Central memory CD8-positive, alpha-beta T cell (primary cell): ENCODE measurements around the gene TBC1D14.

ENCODE experiments used
- ATAC-seq: fragments of 150-1000 bp; cut with Tn5 transposase; replicated peaks from 2 replicates; pipeline ENCODE4 v1.10.0; 2022; ENCODE audit warnings: mild to moderate bottlenecking, moderate FRiP score, moderate number of reproducible peaks; ENCODE audit not compliant: poor library complexity, severe bottlenecking; ENCODE audit errors: extremely low read depth
- DNase-seq, 2 donors: peaks; one replicate each; pipeline ENCODE4 v3.0.0; 2021; ENCODE audit warnings: low spot score in 2 of 2
- H3K27ac Mint-ChIP-seq: one replicate; pipeline ENCODE4 v1.8.0; 2022; ENCODE audit warnings: low read depth, mild to moderate bottlenecking, moderate library complexity, mixed read lengths
- H3K27me3 Mint-ChIP-seq: one replicate; pipeline ENCODE4 v1.8.0; 2022; ENCODE audit warnings: mixed read lengths
- H3K36me3 Mint-ChIP-seq: one replicate; pipeline ENCODE4 v1.8.0; 2022; ENCODE audit warnings: mild to moderate bottlenecking, moderate library complexity, mixed read lengths; ENCODE audit not compliant: insufficient read depth
- H3K4me1 Mint-ChIP-seq: one replicate; pipeline ENCODE4 v1.8.0; 2022; ENCODE audit warnings: mixed read lengths
- H3K4me3 Mint-ChIP-seq: one replicate; pipeline ENCODE4 v1.8.0; 2022; ENCODE audit warnings: mild to moderate bottlenecking, moderate library complexity, mixed read lengths
- H3K9me3 Mint-ChIP-seq: one replicate; pipeline ENCODE4 v1.8.0; 2022; ENCODE audit warnings: mixed read lengths

Gene TBC1D14

DNA sequence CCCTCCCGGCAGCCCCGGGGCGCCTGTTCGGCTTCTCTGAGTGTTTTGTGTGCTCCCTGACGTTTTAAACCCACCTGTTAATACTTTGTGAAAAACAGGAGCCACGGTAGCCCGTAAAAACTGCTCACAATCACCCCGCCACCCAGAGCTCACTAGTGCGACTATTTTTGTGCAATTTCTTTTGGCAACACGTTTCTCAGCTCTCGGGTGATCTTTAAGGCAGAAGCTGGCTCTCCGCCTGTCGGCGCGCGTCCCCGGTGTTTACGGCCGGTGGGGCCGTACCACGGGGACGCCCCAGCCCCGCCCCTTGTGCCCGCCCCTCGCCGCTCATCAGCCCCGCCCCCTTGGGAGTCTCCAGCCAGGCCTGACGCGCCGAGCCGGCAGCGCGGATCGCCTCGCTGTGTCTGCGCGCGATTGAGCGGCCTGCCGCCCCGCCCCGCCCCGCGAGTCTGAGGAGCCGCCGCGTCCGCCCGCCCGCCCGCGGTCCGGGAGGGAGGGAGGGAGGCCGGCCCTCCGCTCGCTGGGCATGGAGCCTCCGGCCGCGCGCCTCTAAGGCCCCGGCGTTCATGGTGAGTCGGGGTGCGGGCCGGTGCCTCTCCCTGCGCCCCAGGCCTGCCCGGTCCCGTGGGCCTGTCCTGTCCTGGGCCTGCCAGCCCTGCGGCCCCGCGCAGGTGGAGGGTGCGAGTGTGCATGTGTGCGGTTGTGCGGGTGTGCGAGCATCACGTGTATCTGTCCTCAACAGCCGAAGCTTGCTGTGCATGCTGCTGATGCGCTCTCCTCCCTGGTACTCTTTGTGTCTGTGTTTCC lies 77.4 kb downstream of the TBC1D14 start:
- ATAC-seq, result peak; percentile 92
- Mint-ChIP-seq H3K36me3 (peaks cover 10% of the 10 kb centered on the region), H3K4me3 (peak overlapping the region; percentile 97), H3K27me3 (no peaks in the 10 kb centered on the region), H3K9me3 (no peaks in the 10 kb centered on the region), H3K4me1 (peaks cover 76% of the 10 kb centered on the region), H3K27ac (peak overlapping the region; percentile 91)
- peak; percentile 77 to 87 for DNase-seq

DNA sequence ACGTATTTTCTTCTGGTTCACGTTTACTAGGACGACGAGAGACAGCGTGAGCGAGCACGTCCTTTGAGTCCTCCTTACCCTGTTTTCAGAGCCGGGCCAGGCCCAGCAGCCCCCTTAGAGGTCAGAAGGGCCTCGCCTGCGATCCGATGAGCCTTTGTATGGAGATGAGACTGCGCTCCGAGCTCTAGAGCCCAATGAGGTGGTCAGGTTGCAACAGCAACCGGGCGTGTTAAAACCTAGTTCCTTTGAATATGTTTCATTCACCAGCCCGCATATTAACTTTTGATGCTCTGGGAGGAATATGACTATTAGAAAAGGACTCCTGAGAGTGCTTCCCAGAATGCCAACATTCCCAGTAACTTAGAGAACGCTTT lies 77.9 kb downstream of the TBC1D14 start:
- DNase-seq, result no peak
- no peaks in the 10 kb centered on the region for H3K9me3 Mint-ChIP-seq
- no peaks in the 10 kb centered on the region for H3K27me3 Mint-ChIP-seq
- H3K27ac Mint-ChIP-seq, result peak overlapping the region; percentile 91
- peaks cover 73% of the 10 kb centered on the region for H3K4me1 Mint-ChIP-seq
- peaks cover 10% of the 10 kb centered on the region for H3K36me3 Mint-ChIP-seq
- ATAC-seq, result peak; percentile 3
- H3K4me3 Mint-ChIP-seq, result peak overlapping the region; percentile 97

DNA sequence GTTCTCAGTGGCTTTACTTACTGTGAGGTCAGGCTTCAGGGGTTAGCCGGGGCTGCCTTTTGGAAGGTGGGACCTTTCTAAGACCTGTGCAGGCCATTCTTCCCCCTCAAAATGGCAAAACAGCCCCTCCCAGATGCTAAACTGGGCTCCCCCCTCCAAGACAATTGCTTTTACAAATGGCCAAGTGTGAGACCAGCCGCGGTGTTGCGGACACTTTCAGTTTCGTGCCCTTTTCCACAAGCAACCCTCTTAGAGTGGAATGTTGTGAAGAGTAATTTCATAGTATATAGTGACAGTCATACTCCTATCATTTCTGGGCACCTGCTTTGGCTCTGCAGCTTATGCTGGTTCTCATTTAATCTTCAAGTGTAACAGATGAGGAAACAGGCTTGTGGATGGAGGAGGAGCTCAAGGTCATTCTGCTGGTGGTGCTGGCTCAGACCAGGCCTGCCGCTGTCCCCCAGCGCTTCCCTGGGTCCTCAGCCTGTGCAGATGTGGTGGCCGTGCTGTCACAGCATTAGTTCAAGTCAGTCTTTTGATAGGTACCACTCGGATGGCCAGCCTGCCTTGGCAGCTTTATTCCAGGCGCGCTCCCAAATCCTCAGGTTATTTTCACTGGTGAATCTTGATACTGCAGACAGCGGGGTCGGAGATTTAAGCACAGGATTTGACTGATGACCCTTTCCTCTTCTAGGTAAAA lies 78.5 kb downstream of the TBC1D14 start:
- Mint-ChIP-seq H3K4me3 (peak overlapping the region; percentile 97), H3K9me3 (no peaks in the 10 kb centered on the region), H3K27me3 (no peaks in the 10 kb centered on the region), H3K36me3 (peaks cover 10% of the 10 kb centered on the region), H3K27ac (peak overlapping the region; percentile 91), H3K4me1 (peaks cover 74% of the 10 kb centered on the region)
- DNase-seq (no peak), ATAC-seq (no peak)

DNA sequence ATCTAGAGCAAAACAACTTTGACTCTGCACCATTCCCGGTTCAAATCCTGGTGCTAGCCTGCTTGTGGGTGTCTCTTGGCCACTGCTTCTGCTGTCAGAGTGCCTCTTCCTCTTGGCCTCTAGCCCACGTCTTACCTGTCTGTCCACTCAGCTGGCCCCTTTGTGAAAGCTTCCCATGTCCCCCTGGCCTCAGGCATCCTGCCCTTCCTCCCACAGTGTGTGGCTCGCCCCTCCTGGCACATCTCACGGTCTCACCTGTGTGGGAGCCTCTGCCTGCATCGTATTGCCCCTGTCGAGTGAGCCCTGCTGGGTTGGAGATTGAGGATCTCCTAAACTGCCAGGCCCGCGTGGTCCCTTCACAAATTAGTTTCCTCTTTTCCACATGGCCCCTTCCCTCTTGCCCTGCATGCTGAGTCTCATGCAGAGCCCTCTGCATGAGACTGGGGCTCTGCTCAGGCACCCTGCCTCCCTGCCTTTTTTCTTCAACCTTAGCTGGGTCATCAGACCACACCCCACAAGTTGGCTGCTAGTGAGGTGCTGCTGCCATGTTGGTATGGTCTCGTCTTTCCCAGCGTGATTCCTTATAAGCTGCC lies 79.8 kb downstream of the TBC1D14 start:
- DNase-seq (no peak), ATAC-seq (no peak)
- no peaks in the 10 kb centered on the region for H3K9me3 Mint-ChIP-seq
- peak overlapping the region; percentile 23 for H3K27ac Mint-ChIP-seq
- H3K36me3 Mint-ChIP-seq, result peaks cover 18% of the 10 kb centered on the region
- H3K4me3 Mint-ChIP-seq, result peak overlapping the region; percentile 36
- H3K27me3 Mint-ChIP-seq, result no peaks in the 10 kb centered on the region
- peaks cover 67% of the 10 kb centered on the region for H3K4me1 Mint-ChIP-seq

DNA sequence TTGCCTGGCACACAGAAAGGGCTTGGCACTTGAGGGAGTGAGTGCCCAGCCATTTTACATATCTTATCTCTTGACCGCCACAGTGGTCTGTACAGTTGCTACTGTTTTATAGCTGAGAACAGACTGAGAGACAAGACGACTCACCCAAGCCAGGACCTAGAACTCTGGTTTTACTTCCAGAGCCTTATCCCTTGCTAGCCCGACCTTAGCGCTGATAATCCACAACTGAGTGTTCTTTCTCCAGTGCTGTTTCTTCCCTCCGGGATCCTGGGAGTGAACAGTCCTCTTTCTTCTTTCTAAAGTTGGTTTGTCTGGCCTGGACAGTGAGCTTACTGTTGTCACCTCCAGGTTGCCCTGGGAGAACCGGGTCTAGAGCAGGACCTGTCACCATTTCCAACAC lies 81.0 kb downstream of the TBC1D14 start:
- Mint-ChIP-seq H3K36me3 (peaks cover 24% of the 10 kb centered on the region), H3K27me3 (no peaks in the 10 kb centered on the region), H3K27ac (no peak overlapping the region), H3K4me3 (no peak overlapping the region), H3K4me1 (peaks cover 55% of the 10 kb centered on the region), H3K9me3 (no peaks in the 10 kb centered on the region)
- ATAC-seq (no peak), DNase-seq (no peak)

DNA sequence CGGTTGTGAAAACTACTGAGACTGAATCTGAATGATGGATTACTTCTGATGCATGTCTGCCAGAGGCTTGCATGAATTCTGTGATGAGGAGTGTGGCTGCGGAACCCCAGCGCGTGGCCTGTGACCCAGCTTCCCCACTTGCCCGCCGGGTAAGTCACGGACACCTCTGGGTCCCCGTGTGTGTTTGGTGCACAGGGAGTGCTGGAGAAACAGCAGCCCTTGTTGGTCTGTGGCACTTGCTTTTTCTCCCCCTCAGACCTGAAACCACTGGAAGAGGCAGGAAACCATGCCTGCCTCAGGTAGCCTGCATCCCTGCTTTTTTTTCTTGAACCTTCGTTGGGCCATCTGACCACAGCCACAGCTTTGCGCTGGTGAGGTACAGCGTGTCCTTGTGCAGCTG lies 81.6 kb downstream of the TBC1D14 start:
- no peak for ATAC-seq
- Mint-ChIP-seq H3K4me1 (peaks cover 49% of the 10 kb centered on the region), H3K27ac (no peak overlapping the region), H3K27me3 (no peaks in the 10 kb centered on the region), H3K36me3 (peaks cover 23% of the 10 kb centered on the region), H3K4me3 (no peak overlapping the region), H3K9me3 (no peaks in the 10 kb centered on the region)
- no peak for DNase-seq

DNA sequence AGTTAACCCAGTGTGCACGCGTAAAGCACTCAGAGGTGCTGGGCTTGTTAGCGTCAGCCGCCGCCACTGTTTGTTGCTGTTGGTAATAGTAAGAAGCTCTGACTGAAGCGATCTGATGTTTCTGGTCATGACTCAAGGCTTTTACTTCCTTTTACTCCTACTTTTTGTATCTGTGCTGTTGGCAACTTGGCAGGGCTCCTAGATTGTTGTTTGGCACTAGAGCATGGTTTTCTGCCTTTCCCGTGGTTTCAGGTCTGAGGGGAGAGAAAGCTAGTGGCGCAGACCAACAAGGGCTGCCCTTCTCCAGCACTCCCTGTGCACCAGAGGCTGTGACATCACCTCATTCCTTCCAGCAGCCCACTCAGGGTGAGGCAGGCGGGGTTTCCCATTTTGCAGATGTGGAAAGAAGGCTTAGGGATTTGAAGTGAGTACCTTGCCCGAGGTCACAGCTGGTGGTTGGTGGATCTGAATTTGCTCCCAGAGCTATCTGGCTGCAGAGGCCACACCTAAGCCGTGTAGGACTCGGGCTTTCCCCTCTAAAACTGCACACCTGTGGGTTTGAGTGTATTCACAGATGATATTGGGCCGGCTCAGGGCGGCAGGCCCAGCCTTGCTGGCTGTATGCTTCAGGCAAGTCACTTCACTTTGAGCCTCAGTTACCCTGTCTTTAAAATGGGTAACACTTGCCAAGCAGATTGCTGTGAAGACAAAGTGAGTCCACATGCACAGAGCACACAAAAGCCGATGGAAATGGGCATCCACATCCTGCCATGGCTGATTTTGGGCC lies 82.3 kb downstream of the TBC1D14 start:
- H3K4me1 Mint-ChIP-seq, result peaks cover 43% of the 10 kb centered on the region
- H3K36me3 Mint-ChIP-seq, result peaks cover 25% of the 10 kb centered on the region
- no peaks in the 10 kb centered on the region for H3K9me3 Mint-ChIP-seq
- H3K4me3 Mint-ChIP-seq, result no peak overlapping the region
- DNase-seq (no peak), ATAC-seq (no peak)
- H3K27me3 Mint-ChIP-seq, result no peaks in the 10 kb centered on the region
- no peak overlapping the region for H3K27ac Mint-ChIP-seq

DNA sequence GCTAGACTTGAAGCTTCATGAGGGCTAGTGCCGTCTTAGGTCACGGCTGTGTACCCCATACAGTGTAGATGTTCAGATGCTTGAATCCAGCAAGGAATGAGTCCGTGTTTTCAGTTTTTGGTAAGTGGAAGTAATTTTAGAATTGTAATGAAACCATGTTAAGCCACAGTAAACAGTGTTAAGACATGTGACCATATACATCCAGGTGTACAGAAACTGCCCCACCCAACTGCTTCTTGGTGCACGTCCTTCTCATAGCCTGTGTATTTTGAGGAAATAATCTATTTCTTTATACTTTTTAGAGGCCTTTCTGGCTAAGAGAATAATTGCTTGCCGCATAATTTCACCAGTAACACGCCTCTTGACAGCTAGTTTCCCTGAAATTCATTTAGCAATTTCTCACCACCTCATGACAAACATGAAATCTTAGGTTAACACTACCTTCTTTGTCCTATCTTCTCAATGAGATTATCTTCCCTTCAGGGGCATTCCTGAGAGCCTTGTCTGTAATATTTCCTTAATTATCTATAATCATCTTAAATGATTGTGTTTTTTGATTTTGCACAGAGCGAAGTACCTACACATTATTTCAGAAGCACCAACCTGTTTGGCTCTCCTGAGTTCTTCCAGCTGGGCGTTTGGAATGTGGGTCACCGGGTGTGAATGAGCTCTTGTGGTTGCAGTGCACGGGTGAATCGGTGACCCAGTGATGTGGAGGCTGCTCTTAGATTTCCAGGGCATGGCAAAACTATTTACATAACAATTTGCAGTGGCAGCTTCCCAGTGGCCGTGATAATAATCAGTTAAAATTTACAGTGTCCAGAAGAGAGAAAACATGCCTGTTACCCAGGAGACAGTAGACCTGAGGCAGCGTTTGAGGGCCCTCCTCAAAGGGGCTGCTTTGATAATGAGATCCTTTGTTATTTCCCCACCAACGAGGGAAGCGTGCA lies 83.4 kb downstream of the TBC1D14 start:
- no peak overlapping the region for H3K27ac Mint-ChIP-seq
- no peak for ATAC-seq
- H3K27me3 Mint-ChIP-seq, result no peaks in the 10 kb centered on the region
- no peaks in the 10 kb centered on the region for H3K9me3 Mint-ChIP-seq
- DNase-seq, result no peak
- H3K36me3 Mint-ChIP-seq, result peaks cover 33% of the 10 kb centered on the region
- no peak overlapping the region for H3K4me3 Mint-ChIP-seq
- peaks cover 35% of the 10 kb centered on the region for H3K4me1 Mint-ChIP-seq

DNA sequence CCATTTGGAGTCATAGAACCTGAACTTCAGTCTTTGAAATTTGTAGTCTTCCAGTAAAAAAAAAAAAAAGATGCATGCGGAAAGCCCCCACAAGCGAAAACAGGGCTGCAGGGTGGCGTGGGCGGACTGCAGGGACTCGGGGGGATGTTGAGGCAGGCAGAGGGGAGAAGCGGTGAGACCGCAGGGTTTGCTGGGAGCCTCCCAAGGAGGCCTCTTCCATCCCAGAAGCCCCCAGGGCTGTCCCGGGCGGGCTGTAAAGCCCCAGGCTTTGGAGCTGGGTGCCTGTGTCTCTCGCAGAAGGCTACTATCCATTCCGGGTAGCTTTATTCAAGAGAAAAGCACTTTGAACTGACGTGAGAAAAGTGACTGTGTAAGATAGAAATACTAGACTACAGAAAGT lies 86.9 kb downstream of the TBC1D14 start:
- Mint-ChIP-seq H3K36me3 (peaks cover 50% of the 10 kb centered on the region), H3K27me3 (no peaks in the 10 kb centered on the region), H3K4me1 (peaks cover 10% of the 10 kb centered on the region), H3K27ac (no peak overlapping the region), H3K9me3 (no peaks in the 10 kb centered on the region), H3K4me3 (no peak overlapping the region)
- no peak for ATAC-seq
- no peak for DNase-seq

DNA sequence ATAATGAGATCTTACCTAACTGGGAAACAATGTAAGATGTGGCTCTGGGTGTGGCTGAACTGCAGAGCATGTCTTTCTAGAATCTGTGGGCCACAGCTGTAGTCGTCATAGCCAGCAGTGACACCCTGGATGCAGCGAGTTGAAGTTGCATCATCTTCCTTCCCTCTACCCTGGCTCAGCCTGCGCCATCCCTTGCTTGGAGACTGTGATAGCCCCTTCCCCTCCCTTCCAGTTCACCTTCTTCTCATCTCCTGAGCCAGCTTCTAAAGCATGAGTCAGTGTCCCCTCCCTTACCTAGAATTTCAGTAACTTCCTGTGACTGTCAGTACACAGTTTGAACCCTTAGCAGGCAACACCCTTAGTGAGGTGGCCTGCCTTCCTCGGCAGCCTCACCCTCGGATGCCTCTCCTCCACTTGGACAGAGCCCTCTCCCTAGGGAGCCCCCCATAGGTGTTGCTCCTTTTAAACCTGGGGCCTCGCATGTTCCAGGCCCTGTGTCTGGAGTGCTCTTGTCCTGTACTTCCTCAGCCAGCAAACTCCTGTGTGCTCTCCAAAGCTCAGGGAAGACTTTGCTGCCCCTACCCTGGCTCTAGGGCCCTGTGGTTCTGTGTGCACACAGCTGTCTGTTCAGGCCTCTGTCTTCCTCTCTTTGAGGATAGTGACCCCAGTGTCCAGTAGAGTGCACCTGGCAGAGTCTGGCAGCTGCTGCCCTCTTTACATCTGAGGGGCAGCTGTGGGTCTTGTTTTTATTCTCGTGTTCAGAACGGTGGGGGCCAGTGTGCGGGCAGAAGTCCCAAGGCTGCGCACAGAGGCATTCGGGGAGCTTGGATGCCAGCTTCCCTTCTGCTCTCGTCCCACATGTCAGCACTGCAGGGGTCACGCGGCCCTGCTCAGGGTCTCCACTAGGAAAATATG lies 89.8 kb downstream of the TBC1D14 start:
- Mint-ChIP-seq H3K4me1 (peaks cover 8% of the 10 kb centered on the region), H3K36me3 (peaks cover 51% of the 10 kb centered on the region), H3K27ac (no peak overlapping the region), H3K27me3 (no peaks in the 10 kb centered on the region), H3K9me3 (no peaks in the 10 kb centered on the region), H3K4me3 (no peak overlapping the region)
- DNase-seq, result no peak
- no peak for ATAC-seq
